ENCODE data around the gene FBXL15.

Gene FBXL15

DNA sequence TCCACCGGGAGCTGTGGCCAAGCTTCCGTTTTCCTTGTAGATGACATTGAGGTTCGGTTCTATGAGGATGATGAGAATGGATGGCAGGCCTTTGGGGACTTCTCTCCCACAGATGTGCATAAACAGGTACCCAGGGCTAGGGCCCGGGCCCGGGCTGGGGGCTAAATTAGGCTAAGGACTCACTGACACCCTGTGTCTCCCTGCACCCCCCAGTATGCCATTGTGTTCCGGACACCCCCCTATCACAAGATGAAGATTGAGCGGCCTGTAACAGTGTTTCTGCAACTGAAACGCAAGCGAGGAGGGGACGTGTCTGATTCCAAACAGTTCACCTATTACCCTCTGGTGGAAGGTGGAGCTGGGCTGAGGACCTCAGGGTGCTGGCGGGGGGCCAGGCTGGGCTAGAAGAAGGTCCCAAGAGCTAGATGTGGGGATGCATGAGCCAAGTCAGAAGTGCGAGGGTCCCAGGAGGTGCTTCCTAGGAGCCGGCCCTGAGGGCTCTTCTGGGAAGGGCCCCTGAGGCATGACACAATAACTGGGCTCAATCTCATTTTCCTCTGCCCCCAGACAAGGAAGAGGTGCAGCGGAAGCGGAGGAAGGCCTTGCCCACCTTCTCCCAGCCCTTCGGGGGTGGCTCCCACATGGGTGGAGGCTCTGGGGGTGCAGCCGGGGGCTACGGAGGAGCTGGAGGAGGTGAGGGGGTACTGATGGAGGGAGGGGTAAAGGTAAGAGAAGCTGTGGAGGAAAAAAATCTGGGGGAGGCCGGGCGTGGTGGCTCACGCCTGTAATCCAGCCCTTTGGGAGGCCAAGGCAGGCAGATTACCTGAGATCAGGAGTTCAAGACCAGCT lies 22.2 kb upstream of the FBXL15 start:
- no peak for DNase-seq (ENCODE audit: low spot score)

DNA sequence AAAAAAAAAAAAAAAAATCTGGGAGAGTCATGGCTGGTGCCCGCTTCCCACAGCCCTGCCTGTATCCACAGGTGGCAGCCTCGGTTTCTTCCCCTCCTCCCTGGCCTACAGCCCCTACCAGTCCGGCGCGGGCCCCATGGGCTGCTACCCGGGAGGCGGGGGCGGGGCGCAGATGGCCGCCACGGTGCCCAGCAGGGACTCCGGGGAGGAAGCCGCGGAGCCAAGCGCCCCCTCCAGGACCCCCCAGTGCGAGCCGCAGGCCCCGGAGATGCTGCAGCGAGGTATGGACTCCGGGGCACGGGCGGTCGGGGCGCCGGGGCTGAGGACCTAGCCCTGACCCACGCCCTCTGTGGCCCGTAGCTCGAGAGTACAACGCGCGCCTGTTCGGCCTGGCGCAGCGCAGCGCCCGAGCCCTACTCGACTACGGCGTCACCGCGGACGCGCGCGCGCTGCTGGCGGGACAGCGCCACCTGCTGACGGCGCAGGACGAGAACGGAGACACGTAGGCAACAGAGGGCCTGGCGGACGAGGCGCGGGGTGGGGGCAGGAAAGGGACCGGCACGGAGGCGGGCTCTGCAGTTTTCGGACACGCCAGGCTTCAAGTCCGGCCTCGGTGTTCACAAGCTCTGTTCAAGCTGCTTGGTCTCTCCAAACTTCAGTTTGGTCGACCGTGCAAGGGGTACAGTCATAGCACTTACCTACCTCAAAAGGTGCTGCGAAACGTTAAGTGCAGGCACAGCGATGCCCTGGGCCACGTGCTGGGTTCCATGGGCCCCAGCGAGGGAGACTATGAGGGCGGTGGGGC lies 21.2 kb upstream of the FBXL15 start:
- DNase-seq (ENCODE audit: low spot score) = peak; percentile 92

DNA sequence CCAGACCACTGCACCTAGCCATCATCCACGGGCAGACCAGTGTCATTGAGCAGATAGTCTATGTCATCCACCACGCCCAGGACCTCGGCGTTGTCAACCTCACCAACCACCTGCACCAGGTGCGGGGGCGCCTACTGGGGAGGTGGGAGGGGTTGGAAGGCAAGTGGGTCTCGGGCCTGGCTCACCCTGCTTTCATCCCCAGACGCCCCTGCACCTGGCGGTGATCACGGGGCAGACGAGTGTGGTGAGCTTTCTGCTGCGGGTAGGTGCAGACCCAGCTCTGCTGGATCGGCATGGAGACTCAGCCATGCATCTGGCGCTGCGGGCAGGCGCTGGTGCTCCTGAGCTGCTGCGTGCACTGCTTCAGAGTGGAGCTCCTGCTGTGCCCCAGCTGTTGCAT lies 20.6 kb upstream of the FBXL15 start:
- no peak for DNase-seq (ENCODE audit: low spot score)

DNA sequence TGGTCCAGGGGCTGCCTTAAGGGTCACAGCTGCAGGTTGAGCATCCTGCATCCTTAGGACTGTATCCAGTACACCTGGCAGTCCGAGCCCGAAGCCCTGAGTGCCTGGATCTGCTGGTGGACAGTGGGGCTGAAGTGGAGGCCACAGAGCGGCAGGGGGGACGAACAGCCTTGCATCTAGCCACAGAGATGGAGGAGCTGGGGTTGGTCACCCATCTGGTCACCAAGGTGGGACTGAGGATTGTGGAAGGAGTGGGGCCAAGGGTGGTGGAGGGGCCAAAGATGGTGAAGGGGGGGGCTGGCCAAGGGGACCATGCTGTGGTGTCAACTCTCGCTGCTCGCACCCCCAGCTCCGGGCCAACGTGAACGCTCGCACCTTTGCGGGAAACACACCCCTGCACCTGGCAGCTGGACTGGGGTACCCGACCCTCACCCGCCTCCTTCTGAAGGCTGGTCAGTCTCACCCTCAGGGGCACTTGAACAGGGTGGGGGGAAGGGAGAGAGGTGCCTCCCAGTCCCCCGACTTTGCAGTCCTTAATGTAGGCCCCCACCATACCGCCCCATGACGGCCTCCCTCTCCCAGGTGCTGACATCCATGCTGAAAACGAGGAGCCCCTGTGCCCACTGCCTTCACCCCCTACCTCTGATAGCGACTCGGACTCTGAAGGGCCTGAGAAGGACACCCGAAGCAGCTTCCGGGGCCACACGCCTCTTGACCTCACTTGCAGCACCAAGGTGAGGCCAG lies 19.9 kb upstream of the FBXL15 start:
- no peak for DNase-seq (ENCODE audit: low spot score)

DNA sequence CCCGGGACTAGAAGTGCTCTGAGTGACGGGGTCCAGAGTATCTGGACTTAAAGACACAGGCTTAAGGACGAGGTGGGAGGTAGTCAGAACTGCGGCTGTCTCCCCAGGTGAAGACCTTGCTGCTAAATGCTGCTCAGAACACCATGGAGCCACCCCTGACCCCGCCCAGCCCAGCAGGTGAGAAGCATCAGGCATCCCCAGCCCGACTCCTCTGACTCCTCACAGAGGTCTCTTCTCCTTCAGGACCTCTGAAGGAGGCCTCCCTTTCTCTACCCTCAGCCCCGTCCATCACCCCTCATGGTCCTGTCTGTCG lies 19.3 kb upstream of the FBXL15 start:
- no peak for DNase-seq (ENCODE audit: low spot score)

DNA sequence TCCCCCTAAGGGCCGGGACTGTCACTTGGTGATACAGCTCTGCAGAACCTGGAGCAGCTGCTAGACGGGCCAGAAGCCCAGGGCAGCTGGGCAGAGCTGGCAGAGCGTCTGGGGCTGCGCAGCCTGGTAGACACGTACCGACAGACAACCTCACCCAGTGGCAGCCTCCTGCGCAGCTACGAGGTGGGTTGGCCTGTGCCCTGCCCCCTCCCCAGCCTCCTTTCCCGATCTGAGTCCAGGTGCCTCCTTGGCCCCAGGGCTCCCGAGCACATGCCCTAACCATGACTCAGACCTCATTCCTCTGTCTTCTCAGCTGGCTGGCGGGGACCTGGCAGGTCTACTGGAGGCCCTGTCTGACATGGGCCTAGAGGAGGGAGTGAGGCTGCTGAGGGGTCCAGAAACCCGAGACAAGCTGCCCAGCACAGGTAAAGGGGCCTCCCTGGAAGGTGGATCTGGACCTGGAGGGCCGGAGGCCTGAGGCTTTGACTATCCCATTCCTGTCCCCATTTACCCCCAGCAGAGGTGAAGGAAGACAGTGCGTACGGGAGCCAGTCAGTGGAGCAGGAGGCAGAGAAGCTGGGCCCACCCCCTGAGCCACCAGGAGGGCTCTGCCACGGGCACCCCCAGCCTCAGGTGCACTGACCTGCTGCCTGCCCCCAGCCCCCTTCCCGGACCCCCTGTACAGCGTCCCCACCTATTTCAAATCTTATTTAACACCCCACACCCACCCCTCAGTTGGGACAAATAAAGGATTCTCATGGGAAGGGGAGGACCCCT lies 18.7 kb upstream of the FBXL15 start:
- no peak for DNase-seq (ENCODE audit: low spot score)

DNA sequence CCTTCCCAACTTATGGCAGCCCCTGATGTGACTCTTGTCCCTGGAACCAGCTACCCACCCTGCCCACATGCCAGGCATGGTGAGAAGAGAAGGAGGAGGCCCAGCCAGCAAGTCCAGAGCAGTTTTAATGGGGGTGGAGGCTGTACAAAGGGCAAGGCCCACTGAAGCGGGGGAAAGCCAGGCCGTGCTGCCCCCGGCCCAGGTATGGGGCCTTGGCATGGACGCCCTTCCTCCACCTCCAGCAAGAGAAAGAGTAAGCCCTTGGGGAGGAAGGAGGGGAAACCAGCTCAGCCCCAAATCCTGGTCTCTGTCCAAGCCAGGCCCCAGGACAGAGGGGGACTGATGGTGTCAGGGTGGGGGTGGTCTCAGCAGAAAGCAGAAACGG lies 18.1 kb upstream of the FBXL15 start:
- DNase-seq (ENCODE audit: low spot score) = no peak

DNA sequence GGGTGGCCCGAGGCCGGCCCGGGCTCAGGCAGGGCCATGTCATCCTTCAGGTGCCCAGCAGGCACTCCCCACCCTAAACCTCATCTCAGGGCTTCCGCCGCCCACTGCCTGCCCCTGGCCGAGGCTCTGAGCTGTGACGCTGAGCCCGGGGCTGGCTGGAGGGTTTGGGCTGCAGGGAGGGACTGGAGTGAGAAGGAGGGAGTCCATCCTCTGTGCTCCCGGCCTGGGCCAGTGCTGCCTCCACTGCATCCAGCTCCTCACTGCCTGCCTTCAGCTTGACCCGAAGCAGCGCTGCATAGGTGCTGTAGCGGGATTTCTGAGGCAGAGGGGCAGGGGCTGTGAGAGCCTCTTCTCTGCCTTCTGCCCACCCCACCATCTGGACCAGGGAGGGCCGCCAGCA lies 17.5 kb upstream of the FBXL15 start:
- no peak for DNase-seq (ENCODE audit: low spot score)

DNA sequence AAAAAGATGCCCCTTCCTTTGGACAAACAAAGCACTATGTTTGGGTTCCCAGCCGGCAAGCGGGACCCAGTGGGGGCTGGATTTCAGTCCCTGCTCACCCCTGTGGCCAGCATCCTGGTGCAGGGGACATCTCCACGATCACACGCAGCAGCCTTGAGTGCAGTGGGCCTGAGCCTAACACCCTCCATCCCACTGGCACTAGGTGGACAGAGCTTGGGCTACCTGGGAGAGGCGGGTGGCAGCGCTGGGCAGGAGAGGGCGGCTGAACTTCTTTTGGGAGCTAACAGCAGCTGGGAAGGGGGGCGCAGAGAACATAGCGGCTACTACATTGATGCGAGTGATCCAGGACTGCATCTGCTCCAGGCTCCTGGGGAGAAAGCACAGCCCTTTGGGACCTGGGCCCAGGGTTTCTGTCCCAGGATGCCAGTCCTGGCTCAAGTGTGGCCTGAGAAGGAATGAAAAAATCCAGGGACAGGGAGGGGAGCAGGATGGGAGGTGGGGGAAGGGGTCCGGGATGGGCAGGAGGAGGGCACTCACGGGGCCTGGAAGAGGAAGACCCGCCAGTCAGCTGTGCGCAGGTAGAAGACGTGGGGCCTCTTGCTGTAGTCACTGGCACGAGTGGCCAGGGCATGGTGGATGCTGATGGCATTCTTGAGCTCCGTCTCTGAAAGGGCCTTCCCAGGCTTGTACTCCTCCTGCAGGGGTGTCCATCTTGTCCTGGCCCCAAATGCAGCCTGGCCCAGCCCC lies 16.1 kb upstream of the FBXL15 start:
- DNase-seq (ENCODE audit: low spot score) = no peak

DNA sequence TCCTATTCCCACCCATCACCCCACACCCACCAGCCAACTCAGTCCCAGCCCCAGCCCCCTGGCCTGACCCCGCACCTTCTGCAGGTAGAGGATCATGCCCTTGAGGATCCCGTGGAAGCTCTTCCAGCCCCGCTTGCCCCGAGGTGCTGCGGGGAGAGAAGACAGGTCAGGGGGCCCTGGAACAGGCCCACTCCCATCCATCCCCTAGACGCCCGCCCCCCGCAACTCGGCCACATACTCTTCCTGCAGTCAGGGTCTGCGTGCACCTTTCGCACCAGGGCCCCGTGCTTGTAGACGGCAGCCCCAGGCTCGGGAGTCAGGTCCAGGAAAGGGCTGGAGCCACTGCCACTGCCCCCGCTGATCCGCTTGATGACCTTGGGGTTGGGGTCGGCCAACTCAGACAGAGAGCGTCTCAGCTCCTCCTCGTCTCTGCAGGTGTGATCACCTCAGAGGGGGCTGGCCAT lies 15.5 kb upstream of the FBXL15 start:
- DNase-seq (ENCODE audit: low spot score) = no peak

DNA sequence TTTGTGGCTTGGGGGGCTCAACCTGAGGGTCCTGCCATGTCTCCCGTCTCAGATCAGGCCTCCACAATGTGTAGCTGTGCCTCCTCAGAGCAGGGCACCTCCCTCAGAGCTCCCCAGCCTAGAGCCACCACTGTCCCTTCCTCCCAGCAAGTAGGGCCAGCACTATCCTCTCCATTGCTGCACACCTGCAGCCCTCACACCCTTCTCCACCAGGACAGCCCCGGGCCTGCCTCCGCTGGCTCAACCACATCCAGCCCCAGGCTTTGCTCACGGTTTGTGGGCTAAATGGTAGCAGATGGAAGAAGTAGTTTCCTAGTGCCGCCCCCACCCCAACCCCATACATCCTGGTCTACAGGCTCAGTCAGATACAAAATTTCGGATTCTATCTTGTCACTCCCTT lies 15.0 kb upstream of the FBXL15 start:
- no peak for DNase-seq (ENCODE audit: low spot score)

DNA sequence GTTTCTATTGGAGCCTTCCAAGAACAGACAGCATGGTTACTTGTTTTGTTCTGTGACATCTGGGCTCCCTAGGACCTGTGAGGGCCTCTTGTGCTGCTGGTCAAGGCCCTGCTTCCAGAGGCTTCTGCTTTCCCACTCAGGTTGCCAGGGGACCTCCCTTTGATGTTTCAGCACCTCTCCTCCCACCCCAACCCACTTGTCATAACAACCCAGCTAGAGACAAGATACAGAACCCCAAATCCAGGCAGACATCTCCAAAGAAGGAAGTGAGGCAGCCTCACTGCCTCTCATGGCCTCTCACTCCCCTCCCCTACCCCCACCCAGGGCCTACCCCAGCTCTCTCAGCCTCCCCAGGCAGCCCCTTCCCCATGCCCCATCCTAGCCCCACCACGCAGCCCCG lies 13.8 kb upstream of the FBXL15 start:
- DNase-seq (ENCODE audit: low spot score) = no peak

DNA sequence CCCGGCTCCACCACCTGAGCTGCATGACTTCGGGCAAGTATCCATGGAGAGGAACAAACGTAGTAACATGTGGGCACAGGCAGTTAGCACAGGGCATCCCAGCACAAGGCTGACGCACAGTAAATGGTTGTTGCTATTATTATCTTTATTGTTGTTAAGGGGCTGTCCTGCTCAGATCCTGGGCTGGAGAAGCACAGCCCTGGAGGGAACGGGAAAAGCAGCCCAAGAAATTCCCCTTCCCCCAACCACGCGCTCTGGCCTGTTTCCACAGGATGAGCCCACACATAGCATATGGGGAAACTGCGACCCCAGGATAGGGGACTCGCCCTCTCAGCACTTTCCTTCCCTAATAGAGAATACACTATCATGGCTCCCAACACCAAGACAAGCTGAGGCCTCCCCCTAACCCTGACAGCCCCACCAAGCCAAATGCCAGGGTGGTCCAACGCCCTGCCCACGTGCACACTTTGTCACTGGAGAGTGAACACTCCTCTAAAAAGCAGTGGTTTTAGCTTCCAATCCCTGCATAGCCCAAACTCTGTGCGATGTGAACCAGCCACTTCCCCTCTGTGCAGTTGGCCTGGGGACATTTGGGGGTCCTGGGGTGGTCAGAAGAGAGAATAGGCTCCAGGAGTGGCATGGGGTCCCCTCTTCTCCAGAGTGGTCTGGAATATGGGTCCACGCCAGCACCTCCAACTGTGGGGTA lies 13.1 kb upstream of the FBXL15 start:
- DNase-seq (ENCODE audit: low spot score) = no peak

DNA sequence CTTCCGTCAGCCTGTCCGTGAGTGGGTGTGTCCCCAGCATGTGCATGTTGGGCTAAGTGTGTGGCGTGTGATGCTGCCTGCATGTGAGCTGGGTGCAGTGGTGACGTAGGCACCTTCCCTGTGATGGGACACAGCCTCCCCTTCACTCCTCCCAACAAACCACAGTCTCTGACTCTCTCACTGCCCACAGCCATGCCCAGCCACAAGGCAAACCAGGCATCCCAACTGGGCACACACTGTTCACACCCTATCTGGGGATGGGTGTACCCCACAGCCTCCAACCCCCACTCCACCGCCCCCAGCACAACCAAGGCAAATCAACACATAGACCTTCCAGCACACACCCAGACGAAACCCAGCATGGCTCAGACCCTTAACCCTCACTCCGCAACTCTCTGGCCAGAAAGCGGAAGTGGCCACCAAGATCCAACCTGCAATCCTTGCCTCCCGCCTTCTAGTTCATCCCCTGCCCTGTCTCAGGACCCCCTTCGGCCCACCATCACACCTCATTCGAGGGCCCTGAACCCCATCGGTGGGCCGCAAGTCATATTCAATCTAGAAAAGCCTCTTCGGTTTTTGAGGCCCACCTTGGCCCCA lies 12.4 kb upstream of the FBXL15 start:
- no peak for DNase-seq (ENCODE audit: low spot score)

DNA sequence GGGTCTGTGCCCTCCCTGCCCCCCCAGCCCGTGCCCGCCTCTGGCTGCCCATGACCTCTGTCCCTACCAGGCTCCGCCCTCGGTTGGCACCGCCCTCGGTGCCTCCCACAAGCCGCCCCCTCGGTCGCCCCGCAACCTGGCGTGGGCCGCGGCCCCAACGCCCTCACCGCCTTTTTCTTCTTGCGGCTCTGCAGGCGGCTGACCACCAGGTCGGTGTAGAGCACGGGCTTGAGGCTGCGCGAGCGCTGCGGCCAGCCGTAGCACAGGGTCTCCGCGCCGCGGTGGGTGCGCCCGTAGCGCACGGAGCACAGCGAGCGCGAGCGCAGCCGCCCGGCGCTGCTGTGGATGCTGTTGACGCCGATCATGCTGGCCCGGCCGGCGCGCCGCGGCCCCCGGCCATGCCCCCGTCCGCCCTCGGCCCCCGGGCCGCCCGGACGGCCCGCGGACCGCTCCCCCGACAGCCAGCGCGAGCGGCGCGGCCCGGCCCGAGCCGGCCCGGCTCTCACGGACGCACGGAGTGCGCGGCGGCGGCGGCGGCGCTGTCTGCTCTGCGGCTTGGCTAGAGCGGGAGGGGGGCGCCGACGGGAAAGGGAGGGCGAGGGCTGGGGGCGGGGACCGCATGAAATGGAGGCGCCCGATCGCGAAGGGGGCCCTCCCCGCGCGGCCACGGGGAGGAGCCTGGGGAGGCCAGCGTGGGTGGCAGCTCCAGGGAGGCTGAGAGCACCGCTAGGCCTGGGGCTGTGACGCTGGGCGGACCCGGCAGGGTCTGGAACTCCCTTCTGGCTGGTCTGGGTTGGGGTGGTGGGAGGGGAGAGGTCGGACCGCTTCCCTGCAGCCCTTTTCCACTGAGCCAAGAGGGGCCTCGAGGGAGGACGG lies 11.7 kb upstream of the FBXL15 start:
- DNase-seq (ENCODE audit: low spot score) = peak; percentile 52

DNA sequence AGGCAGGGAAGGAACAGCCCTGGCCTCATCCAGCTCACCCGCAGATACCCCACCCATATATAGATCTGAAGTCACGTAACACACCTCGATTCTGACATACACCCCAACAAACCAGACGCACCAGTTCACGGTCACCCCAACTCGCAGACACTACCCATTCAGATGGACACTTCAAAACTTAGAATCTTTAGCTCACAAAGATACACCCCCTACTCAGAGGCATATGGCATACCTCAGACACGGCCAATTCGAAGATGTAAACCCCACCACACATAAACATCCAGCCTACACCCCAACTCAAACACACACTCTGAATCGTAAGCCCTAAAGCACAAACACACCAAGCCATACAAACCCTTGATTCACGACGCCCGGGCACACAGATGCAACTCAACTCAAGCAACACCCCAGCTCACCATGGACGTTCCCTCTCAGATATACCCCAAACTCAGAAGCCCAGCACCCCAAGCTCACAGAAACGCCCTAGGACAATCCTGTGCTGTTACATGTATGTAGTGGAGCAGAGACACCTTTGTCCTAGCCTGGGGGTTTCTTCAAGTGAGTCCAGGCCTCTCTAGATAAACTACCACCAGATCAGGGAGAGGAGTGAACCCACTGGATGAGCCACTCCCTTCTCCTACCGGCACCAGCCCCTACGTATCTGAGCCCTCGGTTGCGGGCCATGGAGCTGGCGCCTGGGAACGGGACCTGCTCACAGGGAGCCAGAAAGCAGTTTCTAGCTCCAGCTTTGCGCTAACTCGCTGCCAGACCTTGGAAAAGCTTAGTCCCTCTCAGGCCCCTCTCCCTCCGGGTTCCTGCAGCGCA lies 10.8 kb upstream of the FBXL15 start:
- DNase-seq (ENCODE audit: low spot score) = no peak

DNA sequence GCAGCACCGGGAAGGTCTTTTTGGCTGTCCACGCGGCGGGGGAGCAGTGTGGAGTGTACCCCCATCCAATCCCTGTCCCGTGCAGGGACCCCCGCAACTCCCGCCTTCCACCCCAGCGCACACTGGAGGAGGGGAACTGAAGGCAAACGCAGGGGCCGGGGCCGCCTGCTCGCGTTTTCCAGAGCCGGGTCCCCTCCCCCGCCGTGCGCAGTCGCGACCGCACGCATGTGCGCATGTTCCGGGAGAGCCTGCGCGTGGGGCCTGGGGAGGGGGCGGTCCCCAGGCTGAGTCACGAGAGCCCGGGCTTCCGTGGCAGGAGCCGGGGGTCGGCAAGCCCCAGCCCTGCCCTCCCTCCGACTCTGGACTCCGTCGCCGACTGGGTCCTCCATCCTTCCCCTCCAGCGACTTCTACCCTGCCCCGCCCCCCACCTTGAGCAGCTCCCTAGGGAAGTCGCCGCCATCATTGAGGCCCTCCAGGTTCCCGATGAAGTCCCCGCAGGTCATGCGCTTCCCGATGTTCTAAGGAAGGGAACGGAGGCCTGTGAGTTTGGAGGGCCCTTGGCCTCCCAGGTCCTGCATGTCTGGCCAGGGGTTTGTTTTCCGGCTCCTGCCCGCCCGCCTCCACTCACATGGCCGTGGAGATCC lies 10.1 kb upstream of the FBXL15 start:
- no peak for DNase-seq (ENCODE audit: low spot score)
